HG03139 (cell line): ENCODE results near the gene ING4.
"Not testable (repeated sequence)": the region's sequence is repeated elsewhere in the genome, so short reads cannot be mapped to it uniquely, and the experiment has no call there.

Source experiments
- ATAC-seq: cut with Tn5 transposase; IDR thresholded peaks from one replicate; pipeline ENCODE4 v1.9.1; 2021; ENCODE audit not compliant: unreplicated experiment

Gene ING4

DNA sequence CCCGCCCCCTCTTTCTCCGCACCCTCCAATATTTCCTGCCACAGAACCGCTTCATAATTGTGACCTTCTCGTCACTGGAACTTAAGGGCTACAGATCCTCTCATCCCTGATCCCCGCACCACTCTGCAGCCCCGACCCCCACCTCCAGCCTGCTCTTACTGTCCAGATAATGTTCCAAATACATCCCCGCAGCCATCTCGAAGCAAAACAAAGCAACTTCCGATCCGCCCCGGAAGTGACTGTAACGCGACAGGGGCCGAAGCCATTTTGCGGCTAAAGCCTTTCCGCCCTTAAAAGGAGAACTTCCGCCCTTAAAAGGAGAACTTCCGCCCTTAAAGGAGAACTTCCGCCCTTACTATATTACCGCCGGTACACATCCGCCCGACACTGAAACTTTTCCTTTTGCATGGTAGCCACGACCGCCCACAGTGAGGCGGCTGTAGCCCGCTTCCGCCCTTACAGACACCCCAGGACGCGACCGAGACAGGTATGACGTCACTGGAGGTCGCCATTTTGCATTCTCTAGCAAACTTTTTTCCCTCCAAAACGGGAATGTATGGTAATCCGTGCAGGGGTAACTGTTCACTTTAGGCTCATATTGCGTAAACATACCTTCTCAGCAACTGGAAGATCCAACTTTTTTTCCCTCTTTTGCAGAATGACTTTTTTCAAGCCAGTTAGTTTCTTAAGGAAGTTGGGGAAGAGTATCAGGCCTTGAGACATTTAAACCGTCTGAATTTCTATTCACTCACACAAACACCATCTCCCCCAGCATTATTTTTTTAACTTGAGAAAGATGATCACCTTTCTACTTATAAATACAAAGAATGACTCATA, at the start of gene ING4:
Gene ING4 (minus strand): TSS at position 214 of the 837 bp plus-strand sequence. CDS start 18 bp downstream, at position 196.
- ATAC-seq: peak; percentile 96

- no peak for ATAC-seq
Observed at GRCh38 chr12:6708960-6709394, 46.1 kb upstream of the ING4 start.

DNA sequence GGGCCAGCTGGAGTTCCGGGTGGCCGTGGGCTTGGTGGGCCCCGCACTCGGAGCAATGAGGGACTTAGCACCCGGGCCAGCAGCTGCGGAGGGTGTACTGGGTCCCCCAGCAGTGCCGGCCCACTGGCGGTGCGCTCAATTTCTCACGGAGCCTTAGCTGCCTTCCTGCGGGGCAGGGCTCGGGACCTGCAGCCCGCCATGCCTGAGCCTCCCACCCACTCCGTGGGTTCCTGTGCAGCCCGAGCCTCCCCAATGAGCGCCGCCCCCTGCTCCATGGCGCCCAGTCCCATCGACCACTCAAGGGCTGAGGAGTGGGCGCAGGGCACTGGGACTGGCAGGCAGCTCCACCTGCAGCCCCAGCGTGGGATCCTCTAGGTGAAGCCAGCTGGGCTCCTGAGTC, 45.4 kb upstream of the ING4 start:
- not testable (repeated sequence) for ATAC-seq

GRCh38 chr12:6703631-6704030, 40.7 kb upstream of the ING4 start:
- no peak for ATAC-seq

GRCh38 chr12:6701078-6701768, 38.3 kb upstream of the ING4 start:
- no peak for ATAC-seq

GRCh38 chr12:6700646-6701051, 37.7 kb upstream of the ING4 start, which contains the start of gene PIANP:
Gene PIANP (minus strand): TSS chr12:6700815. CDS start chr12:6698061, 2,754 bp downstream.
- ATAC-seq: no peak

DNA sequence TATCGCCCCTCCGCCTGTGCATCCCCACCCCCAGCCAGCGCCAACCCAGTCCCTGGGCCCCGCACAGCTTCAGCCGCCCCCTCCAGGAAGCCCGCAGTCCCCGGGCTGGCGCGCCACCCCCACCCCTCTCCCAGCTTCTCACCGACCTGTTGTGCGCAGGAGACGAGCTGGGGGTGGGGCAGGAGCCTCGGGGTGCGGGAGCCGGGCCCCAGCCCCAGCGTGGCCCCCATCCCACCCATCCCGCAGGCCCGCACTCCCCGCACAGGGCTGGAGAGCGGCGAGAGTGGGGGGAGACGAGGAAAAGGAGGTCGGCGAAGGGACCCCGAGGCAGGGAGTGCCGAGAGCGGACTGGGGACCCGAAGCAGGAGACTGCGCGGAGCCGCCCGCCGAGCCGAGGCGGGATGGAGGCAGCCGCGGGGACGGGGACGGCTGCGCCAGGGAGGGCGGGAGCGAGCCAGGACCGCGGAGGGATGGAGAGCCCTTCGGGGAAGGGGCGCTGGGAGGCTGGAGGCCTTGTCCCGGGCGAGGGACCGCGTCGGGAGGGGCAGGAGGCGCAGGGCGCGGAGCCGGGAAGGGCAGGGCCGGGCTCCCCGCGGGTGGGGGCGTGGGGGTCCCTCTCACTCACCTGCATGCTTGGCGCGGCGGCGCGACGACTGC, 37.2 kb upstream of the ING4 start:
- ATAC-seq: no peak

GRCh38 chr12:6699259-6699988, 36.5 kb upstream of the ING4 start:
- no peak for ATAC-seq

DNA sequence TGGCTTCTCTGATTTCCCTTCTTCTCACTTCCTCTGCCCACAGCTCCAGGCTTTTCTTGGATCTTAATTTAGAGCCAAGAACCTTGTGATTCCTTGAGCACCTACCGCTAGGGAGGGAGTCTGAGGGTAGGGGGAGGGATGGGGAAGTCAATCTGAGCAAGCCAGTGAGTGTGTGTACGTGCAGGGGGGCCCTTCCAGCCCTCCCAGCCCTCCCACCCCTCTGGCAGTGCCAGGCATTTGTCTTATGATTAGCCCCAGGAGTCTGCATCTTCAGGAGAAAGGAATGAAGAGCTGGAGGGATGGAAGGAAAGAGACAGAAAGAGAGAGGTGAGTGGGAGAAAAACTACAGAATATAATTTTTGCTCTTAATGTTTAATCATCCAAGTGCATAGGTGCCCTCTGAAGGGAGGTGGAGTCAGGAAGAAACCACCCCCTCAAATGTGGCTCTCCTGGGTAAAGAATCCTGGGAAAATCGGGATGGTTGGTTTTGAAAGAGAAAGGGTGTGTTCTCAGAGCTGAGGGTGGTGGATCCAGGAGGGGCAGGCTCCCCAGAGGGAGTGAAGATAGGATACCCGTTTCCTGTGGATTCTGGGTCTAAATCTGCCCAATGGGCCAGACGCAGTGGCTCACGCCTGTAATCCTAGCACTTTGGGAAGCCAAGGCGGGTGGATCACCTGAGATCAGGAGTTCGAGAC, 35.6 kb upstream of the ING4 start:
- ATAC-seq: no peak

- no peak for ATAC-seq
Observed at GRCh38 chr12:6697584-6698351, 34.8 kb upstream of the ING4 start.

GRCh38 chr12:6696690-6697583, 34.0 kb upstream of the ING4 start:
- ATAC-seq: no peak

GRCh38 chr12:6695313-6696045, 32.6 kb upstream of the ING4 start:
- ATAC-seq: no peak

DNA sequence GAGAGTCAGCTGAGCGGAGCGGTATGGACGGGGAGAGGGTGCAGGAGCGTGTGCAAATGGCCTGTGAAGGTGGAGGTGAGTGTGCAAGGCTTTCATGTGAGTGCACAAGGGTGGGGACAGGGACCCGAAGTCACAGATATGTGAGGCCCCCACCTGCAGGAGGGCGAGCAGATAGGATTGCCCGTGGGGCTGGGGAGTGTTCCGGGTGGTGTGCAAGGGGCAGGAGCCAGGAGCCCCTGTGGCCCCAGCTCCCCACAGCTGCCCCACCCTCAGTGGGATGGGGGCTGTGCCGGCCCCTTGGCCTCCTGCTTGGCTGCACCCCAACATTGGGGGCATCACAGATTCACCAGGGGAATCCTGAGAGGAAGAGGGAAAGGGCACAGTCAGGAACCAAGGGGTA, 31.8 kb upstream of the ING4 start:
- ATAC-seq: no peak

GRCh38 chr12:6693832-6694355, 31.0 kb upstream of the ING4 start:
- ATAC-seq: no peak

GRCh38 chr12:6692888-6693287, 30.0 kb upstream of the ING4 start:
- ATAC-seq: no peak

GRCh38 chr12:6691473-6691872, 28.6 kb upstream of the ING4 start:
- ATAC-seq: no peak

GRCh38 chr12:6688999-6689882, 26.3 kb upstream of the ING4 start, which contains the start of gene ZNF384:
Gene ZNF384 (minus strand): TSS chr12:6689375. CDS start chr12:6679520, 9,855 bp downstream.
- ATAC-seq: peak; percentile 73
